ENCODE measurements around the gene CAMK2A.

Gene CAMK2A

DNA sequence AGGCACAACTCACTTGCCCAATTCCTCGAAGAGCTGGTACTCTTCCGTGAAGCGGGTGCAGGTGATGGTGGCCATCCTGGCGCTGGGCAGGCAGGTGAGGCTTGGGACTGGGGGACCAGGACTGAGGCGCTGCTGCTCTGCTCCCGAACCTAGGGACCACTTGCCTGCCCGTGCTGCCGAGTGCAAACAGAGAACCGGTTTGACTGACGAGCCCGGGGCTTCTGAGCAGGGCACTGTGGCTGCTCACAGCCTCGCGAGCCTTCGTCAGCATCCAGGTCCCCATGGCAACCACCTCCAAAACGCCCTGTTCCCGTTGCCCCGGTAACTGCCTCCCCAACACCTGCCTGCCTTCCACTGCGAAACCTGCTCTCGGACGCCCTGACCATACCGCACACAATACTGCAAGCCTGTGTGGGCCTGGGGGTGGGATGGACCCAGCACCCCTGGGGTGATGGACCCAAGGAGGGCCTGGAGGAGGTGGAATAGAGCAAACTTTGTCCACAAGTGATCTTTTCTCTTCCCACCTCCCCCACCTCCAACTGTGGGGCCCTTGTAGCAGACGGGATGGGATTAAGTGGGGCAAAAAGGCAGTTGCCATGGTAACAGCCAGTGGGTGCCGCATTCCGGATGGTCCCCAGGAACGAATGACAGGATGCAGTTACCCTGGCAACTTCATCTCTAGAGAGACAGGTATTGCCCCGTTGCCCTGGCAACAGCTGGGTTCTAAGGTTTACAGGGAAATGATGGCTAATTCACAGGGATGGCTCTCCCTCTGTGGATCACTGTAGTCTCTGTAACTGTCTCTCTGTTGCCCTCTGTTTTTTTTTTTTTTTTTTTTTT lies at the start of gene CAMK2A:
Gene CAMK2A, minus strand, starts transcription at position 223 of the 840 bp plus-strand sequence. Its CDS starts 148 bp downstream, at position 75.
- no peak for DNase-seq

DNA sequence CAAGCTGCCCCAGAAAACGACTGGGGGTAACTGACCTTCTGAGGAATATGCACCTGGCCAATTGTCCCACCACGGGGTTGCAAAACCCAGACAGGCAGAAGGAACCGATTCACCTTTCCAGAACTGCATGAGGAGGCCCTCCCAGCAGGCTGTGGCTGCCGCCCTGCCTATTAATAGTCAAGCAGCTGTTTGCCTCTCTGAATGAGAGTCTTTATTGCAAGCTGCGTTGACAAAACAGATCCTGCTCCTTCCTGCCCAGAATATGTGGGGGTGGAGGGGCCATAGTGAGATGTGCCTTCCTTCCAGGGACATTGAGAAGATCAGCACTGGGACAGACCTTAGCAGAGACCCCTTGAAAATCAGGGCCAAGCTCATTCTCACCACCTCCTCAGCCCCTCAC lies 49.6 kb upstream of the CAMK2A start:
- no peak for DNase-seq

DNA sequence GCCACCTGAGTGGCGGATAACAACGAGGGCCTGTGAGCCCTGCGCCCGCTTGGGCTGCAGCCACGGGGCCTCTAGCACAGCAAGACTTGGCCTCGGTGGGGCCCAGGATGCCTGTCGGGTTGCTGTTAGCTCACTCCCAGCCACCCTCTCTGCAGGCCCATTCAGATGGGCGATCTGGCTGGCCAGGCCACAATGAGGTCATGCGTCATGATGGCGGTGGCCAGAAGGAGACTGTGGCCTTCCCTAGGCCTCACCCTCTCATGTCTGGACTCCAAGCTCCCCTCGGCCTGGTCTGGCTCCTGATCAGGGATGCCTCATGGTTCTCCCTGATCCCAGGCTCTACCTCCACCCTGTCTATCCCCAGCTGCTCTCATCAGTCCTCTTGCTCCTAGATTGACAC lies 49.0 kb upstream of the CAMK2A start:
- DNase-seq: no peak

DNA sequence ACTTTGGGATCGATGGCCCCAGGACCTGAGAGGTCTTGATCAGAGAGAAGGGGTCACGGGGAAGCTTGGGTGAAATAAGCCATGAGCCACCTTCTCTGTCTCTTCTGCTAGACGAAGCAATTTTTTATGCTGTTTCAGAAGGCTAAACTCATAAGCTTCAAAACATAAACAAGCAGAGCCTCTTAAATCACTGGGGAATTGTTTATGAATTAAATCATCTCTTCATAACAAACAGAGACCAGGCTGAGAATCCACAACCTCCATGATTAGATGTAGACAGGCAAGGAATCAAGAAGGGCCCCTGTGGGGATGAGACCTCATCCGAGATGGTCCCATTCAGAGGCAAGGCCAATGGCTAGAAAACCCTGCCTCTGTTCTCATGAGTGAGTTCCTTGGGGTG lies 46.2 kb upstream of the CAMK2A start:
- no peak for DNase-seq

DNA sequence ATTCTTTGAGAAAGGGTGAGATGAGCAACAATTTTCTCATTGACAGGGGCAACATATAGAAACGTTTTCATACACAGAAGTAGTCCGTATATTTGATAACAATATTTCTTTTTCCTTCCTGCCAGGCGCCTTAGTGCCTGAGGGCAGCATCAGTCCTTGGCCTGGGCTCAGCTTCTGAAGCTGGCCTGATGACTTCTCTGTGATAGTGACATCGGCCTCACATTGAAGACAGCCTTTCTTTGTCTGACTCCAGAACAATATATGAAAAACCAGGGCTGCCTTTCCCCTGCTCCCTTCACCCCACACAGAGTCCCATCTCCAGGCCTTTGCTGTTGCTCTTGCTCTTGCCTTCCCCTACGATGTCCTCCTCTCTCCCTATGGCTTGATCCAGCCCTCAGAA lies 43.8 kb upstream of the CAMK2A start:
- DNase-seq: no peak

DNA sequence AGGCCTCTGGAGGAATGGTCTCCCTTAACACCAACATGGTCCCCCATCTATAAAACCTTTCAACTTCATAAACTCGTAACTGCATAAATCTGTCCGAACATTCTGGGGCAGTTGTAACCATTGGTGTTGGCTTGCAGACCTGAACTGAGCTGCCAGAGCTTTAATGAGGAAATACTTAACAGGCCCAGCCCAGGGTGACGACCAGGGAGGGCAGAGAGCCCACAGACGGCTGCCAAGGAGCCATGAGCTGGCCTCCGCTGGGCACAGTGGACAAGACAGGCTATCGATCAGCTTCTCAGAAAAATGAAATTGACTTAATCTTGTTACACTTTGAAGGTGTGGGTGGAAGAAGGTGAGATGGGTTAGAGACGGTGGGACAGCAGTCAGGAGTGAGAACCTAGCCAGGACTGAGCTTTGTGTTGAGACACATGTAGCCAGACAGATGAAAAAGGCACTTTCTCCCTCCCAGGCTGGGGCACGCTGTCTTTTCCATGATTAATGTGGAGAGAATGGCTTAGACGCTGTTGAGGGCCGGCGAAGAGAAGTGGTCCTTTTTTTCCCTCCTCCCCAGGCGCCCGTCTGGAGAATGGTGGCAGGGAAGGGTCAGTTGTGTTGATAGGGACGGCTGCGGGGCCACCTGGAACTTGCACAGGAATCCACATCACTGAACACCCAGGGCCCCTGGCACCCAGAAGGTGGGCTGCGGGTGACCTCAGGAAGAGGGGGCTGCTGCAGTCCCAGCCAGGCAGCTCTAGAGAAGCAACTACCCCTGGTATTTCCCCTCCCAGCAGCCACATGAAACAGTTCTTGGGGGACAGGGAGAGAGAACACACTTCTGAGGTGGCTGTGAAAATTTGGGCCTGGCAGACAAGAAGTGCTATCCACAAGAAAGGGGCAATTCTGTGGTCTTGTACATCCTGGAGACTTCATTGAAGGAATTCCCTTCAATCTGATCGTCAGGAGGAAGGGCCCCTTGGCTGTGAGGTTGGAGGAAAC lies 40.6 kb upstream of the CAMK2A start:
- DNase-seq: no peak

DNA sequence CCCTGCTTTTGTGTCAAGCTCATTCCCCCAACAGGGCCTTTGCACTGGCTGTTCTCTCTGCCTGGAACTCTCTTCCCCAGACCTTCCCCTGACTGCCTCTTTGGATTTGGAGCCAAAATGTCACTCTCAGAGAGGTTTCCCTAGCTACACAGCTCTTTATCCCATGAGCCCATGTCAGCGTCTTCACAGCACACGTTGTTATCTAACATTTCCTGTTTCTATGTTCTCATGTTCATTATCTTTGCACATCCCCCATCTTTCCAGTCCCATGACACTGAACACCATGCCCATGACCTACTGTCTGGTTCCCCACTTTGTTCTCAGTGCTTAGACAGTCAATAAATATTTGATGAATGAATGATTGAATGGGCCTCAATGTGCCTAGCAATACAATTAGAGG lies 39.5 kb upstream of the CAMK2A start:
- no peak for DNase-seq

DNA sequence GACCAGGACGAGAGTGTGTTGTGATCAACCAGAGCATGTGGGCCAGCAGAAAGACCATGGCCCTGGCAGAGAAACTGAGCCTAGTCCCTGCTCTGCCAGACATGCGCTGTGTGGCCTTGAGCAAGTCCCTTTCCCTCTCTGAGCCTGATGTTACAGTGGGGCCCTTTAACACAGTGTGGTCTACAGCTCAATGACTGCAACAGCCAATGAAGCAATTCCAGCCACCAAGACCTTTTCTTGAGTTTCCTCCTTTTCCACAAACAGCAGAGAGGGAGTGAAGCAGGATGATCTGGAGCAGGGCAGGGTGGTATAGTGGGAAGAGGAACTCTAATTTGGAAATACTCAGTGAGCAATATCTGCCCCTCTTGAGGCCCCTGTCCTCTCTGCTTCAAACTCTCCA lies 38.9 kb upstream of the CAMK2A start:
- no peak for DNase-seq

DNA sequence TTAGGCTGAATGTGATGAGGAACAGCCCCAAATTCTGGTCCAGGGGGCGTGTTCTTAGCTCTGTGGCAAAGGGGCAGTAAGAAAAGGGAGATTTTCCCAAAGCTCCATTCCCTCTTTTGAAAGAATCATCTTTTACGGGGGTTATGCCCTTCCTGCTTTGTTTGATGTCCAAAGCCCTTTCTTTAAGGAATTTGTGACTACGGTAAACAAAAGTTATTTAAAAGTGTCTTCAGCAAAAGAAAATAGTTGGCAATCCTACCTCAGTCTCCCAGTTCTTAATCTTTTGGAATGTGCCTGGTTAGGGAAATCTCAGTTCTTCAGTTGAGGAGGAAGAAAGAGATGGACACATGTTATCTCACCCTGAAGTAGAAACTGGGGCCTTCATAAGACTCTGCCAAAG lies 37.6 kb upstream of the CAMK2A start:
- no peak for DNase-seq

DNA sequence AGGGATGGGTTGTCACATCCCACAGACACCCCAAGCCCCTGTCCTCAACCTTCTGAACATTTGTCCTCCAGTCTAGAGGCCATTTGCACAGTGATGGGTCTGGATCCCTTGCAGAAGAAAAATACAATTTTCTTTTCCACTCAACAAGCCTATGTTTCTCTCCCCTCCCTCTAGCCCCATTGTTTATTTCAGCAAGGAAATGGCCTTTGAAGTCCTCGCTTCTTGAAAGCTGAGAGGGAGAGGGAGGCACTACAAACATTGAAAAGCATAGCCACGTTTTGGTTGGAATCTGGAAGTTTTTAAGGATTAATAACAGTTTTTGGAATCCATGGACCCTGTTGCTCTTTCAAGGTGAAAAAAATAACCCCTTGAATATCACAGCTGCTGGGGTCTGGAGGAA lies 37.1 kb upstream of the CAMK2A start:
- DNase-seq: no peak

DNA sequence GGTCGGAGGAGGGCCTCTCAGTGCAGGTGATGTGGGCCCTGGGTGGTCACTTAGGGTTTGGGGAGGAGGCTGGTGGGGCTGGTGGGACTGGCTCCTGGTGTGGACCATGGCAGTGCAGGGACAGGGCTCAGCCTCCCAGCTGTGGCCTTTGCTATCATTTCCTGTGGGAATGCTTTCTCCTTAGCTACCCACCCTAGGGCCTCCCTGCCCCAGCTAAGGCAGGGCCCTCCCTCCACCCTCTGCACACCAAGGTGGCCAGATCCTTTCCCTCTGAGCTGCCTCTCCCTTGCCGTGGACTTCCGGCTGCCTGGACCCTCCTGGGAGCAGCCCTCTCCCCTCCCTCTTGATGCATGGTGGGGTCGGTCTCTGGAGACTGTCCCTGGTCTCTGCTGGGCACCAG lies 35.9 kb upstream of the CAMK2A start:
- no peak for DNase-seq

DNA sequence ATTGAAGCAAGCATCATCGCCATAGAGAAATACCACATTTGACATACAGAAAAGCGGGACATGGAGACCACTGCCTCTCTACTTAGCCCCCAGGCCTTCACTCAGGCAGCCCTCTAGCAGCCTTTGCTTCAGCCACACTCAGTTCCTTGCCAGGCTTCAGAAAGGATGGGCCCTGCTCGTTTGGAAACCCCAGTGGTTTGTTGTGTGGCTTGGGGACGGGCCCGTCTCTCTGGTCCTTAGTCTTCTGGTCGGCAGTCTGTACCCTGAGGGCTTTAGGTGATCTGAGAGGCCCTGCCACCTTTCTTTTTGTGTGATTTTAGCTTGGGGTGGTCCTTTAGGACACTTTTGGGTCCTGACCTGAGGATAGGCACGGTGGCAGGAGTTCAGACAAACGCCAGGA lies 34.2 kb upstream of the CAMK2A start:
- no peak for DNase-seq

DNA sequence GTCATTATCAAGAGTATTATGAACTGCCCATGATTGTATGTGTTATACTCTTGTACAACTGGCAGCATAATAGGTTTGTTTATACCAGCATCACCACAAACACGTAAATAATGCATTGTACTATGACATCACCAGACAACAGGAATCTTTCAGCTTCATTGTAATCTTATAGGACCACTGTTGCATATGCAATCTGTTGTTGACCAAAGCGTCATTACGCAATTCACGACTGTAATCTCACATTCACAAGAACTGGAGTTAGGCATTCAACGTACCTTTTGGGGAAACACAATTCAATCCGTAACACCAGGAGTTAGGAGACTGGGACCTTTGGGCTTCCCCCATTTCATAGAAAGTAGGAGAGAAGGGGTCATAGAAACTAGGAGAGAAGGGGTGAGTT lies 33.5 kb upstream of the CAMK2A start:
- DNase-seq: no peak

DNA sequence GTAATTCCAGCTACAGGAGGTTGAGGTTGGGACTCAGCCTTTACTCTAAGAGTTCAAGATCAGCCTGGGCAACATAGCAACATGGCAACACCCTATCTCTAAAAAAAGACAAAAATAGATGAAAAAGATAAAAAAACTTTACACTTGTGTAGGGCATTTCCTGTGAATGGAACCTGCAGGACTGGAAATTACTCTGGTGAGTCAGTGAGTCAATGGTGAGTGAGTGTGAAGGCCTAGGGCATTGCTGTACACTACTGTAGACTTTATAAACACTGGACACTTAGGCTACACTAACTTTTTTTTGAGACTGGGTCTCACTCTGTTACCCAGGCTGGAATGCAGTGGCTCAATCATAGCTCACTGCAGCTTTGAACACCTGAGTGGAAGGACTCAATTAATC lies 32.6 kb upstream of the CAMK2A start:
- no peak for DNase-seq

DNA sequence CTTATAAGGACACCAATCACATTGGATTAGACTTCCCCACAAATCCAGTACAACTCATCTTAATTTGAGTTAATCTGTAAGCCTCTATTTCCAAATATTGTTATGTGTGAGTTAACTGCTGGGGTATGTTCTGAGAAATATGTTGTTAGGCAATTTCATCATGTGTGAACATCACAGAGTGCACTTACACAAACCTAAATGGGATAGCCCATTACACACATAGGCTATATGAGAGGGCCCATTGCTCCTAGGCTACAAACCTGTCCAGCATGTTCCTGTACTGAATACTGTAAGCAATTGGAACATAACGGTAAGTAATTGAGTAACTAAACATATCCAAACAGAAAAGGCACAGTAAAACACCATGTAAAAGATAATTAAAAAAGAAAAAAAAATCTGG lies 32.2 kb upstream of the CAMK2A start:
- DNase-seq: no peak

DNA sequence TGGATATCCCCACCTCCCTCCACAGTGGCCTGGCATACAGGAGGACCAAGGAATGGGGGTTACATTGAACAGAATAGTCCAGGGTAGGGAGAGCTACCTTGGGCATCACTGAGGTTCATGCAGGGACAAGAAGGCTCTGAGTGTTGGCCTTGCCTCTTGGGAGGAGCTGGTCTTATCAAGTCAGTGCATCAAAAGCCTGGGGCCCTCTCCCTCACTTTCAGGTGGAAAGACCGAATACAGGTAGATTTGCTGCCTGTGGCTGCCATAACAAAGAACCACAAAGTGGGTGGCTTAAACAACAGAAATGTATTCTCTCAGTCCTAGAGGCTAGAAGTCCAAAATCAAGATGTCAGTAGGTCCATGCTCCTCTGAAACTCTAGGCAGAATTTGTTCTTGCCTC lies 31.6 kb upstream of the CAMK2A start:
- DNase-seq: no peak

DNA sequence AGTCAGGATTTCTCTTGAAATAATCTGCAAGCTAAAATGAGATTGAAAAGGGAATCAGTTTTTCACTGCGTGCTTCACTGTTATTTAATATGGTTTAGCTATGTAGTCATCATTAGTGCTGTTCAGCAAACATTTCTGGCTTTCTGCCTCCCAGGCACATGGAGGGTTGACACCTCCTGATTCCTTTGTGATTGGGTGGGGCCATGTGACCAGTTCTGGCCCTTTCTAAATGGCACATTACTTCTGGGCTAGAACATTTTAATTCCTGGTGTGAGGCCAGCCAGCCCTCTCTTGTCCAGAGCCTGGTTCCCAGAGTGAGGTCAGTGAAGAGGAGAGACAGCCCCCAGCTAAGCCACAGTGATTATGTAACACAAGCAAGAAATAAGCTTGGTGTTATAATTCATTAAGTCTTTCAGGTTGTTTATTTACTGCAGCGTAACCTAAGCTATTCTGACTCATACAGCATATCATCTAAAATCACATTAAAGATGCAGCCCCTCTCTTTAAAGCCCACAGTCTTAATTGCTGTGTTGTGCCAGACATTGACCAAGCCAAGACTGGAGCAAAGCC lies 30.6 kb upstream of the CAMK2A start:
- no peak for DNase-seq

DNA sequence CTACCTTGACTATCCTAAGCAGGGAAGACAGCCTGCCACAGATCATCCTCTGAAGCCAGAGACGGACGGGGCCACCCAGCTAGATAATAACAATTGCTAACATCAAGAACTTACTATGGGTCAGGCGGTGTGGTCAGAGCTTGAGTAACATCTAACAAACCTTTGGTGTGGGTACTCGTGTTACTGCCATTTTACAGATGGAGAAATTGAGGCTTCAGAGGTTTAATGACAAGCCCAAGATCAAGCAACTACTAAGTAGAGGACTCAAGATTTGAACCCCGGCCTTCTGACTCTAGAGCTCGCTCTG lies 29.9 kb upstream of the CAMK2A start:
- DNase-seq: no peak

DNA sequence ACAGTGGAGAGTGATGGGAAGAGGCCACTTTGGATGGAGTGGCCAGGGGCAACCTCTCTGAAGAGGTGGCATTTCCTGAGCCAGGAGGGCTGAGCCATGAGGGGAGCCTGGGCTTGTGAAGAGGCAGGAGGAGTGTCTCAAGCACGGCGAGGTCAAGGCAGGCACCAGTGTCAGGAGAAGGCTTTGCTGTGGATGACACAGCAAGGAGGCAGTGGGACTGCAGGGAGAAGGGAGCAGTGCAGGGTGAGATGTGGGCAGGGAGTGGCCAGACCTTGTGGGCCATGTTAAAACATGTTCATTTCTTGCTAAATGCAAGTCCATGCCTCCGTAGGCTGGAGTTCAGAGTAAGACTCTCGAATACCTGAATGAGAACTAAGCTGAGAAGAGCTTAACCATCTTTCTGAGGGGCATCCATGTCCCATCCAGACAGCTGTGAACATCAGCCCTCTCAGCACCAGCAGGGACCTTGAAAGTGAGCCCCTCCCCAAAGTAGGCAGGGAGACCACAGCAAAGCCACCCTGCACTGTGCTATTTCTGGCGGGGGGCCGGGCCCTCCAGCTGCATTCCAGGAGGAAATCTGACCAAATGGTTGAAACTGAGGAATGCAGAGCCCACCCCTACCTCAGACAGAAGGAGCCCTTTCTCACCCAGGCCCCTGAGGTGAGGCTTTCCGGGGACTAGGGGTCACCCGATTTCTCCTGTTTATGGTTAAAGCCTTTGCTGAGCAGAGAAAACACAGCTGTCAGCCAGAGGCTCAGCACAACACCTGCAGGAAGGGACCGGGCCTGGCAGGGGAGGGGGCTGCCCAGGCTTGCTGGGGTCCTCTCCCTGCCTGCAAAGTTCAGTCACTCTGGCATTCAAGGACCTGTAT lies 29.3 kb upstream of the CAMK2A start:
- no peak for DNase-seq

DNA sequence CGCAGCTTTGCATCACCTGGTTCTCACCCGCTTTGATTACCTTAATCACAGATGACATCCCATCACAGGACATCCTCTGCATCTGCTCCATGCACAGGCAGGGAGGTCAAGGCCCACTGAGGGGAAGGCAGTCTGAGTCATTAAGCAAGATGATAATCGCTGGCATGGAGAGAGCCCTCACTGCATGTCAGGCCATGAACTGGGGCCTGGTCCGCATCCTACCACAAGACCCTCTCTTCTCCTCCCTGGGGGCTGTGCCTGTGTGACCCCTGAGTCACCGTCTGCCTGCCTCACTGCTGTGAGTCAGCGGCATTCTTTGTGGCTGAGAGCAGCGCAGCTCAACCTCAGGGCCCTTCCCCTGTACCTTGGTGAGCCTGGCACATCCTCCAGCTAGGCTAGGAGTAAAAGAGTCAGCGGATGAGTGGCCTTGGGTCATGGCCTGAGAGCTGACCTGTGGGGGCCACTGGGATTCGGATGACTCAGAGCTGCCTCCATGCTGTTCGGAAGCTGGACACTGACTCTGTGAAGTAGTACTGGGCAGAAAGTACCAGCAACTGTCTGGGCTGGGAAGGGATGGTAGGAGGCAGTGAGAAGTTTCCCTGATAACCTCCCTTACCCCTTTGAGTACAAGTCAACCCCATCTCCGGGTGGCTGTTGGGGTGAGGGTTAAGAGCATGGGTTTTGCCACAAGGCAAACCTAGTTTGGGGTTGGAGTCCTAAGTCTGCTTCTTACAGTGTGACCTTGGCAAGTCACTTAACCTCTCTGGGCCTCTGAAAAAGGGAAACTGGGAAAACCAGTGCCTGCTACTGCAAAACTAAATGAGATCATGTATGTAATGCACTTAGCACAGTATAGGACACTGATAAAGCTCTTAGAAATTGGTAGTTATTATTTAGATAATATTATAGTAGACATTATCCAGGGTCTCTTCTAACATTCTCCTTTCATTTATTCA lies 27.8 kb upstream of the CAMK2A start:
- no peak for DNase-seq

DNA sequence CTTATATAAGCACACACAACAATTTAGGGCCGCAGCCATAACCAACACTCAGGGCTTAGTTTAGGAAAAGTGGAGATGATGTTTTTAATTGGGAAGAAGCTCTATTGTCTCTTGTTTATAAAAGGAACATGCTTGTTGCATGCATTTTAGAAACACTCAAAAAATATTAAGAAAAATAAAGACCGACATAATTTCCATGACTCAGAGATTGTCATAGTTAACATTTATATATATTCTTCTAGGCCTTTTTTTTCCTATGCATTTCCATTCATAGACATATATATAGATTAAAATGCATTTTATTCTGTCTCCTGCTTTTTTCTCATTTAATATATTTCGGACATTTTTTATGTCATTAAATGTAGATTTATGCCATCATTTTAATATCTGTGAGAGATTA lies 26.7 kb upstream of the CAMK2A start:
- no peak for DNase-seq

DNA sequence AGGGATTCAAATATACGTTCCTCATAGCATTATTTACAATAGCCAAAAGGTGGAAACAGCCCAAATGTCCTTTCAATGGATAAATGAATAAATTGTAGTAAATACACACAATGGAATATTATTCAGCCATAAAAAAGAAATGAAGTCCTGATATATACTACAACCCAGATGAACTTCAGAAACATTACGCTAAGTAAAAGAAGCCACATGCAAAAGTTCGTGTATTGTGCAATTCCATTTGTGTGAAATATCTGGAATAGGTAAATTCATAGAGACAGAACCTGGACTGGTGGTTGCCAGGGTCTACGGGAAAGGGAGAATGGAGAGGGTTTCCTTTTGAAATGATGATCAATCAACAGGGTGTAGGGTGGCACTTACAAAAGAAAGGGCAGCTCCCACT lies 25.7 kb upstream of the CAMK2A start:
- no peak for DNase-seq

Data from activated CD4-positive, CD25-positive, alpha-beta regulatory T cell (primary cell).